ENCODE data around the gene B3GNT9.

DNA sequence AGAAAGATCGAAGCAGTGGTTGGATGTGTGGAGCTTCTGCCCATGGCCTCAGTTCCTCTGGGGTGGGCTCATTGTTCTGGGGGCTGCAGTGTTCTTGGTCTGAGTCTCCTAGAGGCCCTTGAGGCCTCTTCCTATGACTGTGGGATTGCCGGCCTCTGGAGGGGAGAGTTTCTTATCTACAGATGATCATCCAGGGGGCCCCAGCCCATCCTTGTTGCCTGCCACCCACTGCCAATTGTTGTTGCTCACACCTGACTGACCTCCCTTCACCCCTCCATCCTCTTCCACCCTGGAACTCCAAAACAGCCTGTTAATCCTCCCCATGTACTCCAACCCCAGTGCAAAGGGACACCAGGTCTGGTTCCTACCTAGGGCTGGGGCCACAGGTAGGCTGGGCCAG lies 5.9 kb downstream of the B3GNT9 start:
- TF ChIP-seq YY1 (IDR thresholded peaks at IDR 0.05; ENCODE audit: low read depth, low read length), result no peak
- TF ChIP-seq, protein P1, sequence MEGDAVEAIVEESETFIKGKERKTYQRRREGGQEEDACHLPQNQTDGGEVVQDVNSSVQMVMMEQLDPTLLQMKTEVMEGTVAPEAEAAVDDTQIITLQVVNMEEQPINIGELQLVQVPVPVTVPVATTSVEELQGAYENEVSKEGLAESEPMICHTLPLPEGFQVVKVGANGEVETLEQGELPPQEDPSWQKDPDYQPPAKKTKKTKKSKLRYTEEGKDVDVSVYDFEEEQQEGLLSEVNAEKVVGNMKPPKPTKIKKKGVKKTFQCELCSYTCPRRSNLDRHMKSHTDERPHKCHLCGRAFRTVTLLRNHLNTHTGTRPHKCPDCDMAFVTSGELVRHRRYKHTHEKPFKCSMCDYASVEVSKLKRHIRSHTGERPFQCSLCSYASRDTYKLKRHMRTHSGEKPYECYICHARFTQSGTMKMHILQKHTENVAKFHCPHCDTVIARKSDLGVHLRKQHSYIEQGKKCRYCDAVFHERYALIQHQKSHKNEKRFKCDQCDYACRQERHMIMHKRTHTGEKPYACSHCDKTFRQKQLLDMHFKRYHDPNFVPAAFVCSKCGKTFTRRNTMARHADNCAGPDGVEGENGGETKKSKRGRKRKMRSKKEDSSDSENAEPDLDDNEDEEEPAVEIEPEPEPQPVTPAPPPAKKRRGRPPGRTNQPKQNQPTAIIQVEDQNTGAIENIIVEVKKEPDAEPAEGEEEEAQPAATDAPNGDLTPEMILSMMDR (IDR thresholded peaks at IDR 0.05; ENCODE audit: control extremely low read depth in 1 of 3, insufficient read depth in 1 of 3, low read depth in 1 of 3, low read length in 3 of 3), result no peak
- no peak for TF ChIP-seq POLR2A (IDR thresholded peaks at IDR 0.05; ENCODE audit: control extremely low read depth in 1 of 2, low read depth in 2 of 2, low read length in 2 of 2)
- no peak for TF ChIP-seq EP300 (IDR thresholded peaks at IDR 0.05; ENCODE audit: borderline replicate concordance in 1 of 2, low read depth in 2 of 2, low read length in 2 of 2)
- TF ChIP-seq EZH2 (IDR thresholded peaks at IDR 0.05; ENCODE audit: low read depth, low read length, severe bottlenecking), result no peak
